Measurements from ENCODE around the gene SAMD4A.

SAMD4A gene

GRCh38 chr14:54664961-54665360 is 98.0 kb downstream of the SAMD4A start:
- no peak for DNase-seq

- no peak for DNase-seq
Measured at GRCh38 chr14:54665946-54666345, 99.0 kb downstream of the SAMD4A start.

GRCh38 chr14:54667026-54667744 is 100.3 kb downstream of the SAMD4A start:
- no peak for DNase-seq

GRCh38 chr14:54667764-54668163 is 100.8 kb downstream of the SAMD4A start:
- DNase-seq: no peak

GRCh38 chr14:54669721-54670561 is 103.0 kb downstream of the SAMD4A start:
- DNase-seq: no peak

GRCh38 chr14:54671537-54671936 is 104.6 kb downstream of the SAMD4A start:
- no peak for DNase-seq

GRCh38 chr14:54672181-54672580 is 105.3 kb downstream of the SAMD4A start:
- DNase-seq: no peak

- DNase-seq: no peak
Measured at GRCh38 chr14:54672688-54673087, 105.8 kb downstream of the SAMD4A start.

GRCh38 chr14:54673193-54674045 is 106.5 kb downstream of the SAMD4A start:
- DNase-seq: no peak

GRCh38 chr14:54674046-54674741 is 107.3 kb downstream of the SAMD4A start:
- DNase-seq: no peak

- DNase-seq: no peak
Measured at GRCh38 chr14:54675236-54676128, 108.6 kb downstream of the SAMD4A start.

- DNase-seq: no peak
Measured at GRCh38 chr14:54676812-54677708, 110.1 kb downstream of the SAMD4A start.

- DNase-seq: no peak
Measured at GRCh38 chr14:54680651-54681050, 113.7 kb downstream of the SAMD4A start.

GRCh38 chr14:54681811-54682261 is 114.9 kb downstream of the SAMD4A start:
- no peak for DNase-seq

- no peak for DNase-seq
Measured at GRCh38 chr14:54682578-54682977, 115.7 kb downstream of the SAMD4A start.

- no peak for DNase-seq
Measured at GRCh38 chr14:54683882-54684794, 117.2 kb downstream of the SAMD4A start.

- no peak for DNase-seq
Measured at GRCh38 chr14:54685286-54685845, 118.4 kb downstream of the SAMD4A start.

- no peak for DNase-seq
Measured at GRCh38 chr14:54686219-54686870, 119.4 kb downstream of the SAMD4A start.
